Measurements from ENCODE around the gene DNAAF2. TPM values are rescaled to one million over a fixed set of nuclear protein-coding genes. Genes with fewer than 3 reads are reported as not detected.
A peak's percentile ranks its signal among the peaks of the same experiment; 100 is the strongest.
"Not testable (repeated sequence)": the region's sequence is repeated elsewhere in the genome, so short reads cannot be mapped to it uniquely, and the experiment has no call there.

DNAAF2 gene
- total RNA-seq, 1 donor from 2014 or later, result 6.8 TPM

DNA sequence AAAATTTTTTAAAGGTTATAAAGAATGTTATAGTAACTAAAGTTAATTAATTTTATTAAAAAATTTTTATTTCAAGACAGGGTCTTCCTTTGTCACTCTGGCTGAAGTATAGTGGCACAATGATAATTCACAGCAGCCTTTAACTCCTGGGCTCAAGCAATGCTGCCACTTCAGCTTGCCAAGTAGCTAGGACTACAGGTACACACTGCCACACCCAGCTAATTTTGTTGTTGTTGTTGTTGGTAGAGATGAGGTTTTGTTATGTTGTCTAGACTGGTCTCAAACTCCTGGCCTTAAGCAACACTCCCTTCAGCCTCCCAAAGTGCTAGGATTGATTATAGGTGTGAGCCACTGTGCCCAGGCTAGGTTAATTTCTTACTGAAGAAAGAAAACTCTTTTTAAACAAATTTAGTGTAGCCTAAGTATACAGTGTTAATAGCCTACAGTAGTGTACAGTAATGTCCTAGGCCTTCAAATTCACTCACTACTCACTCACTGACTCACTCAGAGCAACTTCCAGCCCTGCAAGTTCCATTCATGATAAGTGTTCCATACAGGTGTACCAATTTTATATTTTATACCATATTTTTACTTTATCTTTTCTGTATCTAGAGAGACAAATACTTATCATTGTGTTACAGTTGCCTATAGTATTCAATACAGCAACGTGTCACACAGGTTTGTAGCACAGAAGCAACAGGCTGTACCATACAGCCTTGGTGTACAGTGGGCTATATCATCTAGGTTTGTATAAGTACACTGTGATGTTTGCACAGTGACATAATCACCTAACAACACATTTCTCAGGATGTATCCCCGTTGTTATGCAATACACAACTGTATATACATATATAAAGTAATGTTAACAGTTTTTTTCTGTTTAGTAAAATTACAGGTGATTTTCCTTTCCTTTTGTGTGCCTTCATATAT is 24.7 kb upstream of the DNAAF2 start:
- H3K27me3 ChIP-seq (ENCODE audit: low read depth), result no peaks in the 10 kb centered on the region
- H3K4me1 ChIP-seq, result no peaks in the 10 kb centered on the region
- H3K36me3 ChIP-seq, result no peaks in the 10 kb centered on the region
- DNase-seq (no peak), ATAC-seq (no peak)
- TF ChIP-seq, protein P1, sequence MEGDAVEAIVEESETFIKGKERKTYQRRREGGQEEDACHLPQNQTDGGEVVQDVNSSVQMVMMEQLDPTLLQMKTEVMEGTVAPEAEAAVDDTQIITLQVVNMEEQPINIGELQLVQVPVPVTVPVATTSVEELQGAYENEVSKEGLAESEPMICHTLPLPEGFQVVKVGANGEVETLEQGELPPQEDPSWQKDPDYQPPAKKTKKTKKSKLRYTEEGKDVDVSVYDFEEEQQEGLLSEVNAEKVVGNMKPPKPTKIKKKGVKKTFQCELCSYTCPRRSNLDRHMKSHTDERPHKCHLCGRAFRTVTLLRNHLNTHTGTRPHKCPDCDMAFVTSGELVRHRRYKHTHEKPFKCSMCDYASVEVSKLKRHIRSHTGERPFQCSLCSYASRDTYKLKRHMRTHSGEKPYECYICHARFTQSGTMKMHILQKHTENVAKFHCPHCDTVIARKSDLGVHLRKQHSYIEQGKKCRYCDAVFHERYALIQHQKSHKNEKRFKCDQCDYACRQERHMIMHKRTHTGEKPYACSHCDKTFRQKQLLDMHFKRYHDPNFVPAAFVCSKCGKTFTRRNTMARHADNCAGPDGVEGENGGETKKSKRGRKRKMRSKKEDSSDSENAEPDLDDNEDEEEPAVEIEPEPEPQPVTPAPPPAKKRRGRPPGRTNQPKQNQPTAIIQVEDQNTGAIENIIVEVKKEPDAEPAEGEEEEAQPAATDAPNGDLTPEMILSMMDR (IDR thresholded peaks at IDR 0.05), result no peak
- no peak overlapping the region for H3K4me3 ChIP-seq
- no peaks in the 10 kb centered on the region for H3K9me3 ChIP-seq
- H3K27ac ChIP-seq, result no peak overlapping the region
- intact Hi-C loops (cut with DNase I), result no loop called here

DNA sequence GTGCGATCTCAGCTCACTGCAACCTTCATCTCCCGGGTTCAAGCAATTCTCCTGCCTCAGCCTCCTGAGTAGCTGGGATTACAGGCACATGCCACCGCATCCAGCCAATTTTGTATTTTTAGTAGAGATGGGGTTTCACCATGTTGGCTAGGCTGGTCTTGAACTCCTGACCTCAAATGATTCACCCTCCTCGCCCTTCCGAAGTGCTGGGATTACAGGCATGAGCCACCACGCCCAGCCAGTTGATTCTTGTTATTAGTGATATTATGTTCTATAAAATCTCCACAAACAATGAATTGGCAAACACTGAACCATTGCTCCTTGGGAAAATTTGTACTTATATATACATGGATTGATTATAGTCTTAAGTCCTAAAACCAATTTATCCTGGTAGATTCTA is 22.5 kb upstream of the DNAAF2 start:
- ATAC-seq; H3K4me3 ChIP-seq; H3K36me3 ChIP-seq; H3K9me3 ChIP-seq; H3K4me1 ChIP-seq; DNase-seq; H3K27ac ChIP-seq; H3K27me3 ChIP-seq (ENCODE audit: low read depth); intact Hi-C loops (cut with DNase I): not testable (repeated sequence)

DNA sequence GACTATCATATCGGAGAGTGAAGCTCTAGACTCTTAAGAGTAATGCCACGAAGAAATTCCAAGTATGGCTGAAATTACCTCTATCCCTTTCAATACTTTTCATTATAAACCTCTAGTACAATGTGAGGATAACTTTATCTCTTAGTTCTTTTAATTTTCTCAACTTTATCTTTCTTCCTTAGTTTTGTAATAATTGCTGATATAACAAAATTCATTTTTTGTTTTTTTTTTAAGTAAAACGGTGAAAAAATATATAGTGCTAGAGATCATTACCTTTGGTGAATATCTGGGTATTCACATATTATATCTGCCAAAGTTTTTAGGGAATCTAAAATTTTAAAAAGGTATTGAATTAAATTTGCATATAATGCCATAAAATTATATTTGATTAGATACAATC is 19.5 kb upstream of the DNAAF2 start:
- Histone ChIP-seq H3K4me3 (no peak overlapping the region), H3K36me3 (no peaks in the 10 kb centered on the region), H3K27ac (no peak overlapping the region), H3K27me3 (ENCODE audit: low read depth) (no peaks in the 10 kb centered on the region), H3K4me1 (no peaks in the 10 kb centered on the region), H3K9me3 (no peaks in the 10 kb centered on the region)
- intact Hi-C loops (cut with DNase I), result no loop called here
- TF ChIP-seq, protein P1 (IDR thresholded peaks at IDR 0.05), result no peak
- ATAC-seq (no peak), DNase-seq (no peak)

DNA sequence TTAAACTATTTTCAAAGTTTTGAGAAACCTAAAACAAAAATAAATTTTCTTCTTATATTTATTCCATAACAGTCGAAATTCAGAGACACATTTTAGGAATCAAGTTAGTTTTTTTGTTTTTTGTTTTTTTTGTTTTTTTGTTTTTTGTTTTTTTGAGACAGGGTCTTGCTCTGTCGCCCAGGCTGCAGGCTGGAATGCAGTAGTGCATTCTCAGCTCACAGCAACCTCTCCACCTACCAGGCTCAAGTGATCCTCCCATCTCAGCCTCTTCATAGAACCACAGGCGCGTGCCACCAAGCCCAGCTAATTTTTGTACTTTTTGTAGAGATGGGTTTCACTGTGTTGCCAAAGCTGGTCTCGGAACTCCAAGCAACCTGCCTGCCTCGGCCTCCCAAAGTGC is 18.5 kb upstream of the DNAAF2 start:
- ATAC-seq (no peak), DNase-seq (no peak)
- TF ChIP-seq, protein P1 (IDR thresholded peaks at IDR 0.05), result no peak

DNA sequence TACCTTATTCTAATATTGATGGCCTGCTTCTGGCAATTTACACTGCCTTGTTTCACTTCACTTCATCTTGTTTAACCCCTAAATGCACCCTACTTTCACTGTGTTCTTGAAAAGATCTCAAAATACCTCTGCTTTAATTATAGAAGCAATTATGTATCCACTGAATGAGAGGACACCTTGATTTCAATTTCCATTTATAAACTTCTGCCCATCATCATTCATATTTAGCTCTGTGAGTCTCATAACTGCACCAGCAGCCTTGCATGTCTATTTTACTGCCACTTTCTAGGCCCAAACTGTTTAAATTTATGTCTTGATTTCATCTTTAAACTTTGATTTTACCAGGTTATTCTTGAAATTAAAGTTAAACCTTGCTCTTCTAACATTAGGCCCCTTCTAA is 7.1 kb upstream of the DNAAF2 start:
- H3K36me3 ChIP-seq, result peaks cover 16% of the 10 kb centered on the region
- no peak for DNase-seq
- H3K4me1 ChIP-seq, result peaks cover 23% of the 10 kb centered on the region
- no peak overlapping the region for H3K4me3 ChIP-seq
- peak overlapping the region; percentile 36 for H3K27ac ChIP-seq
- intact Hi-C loops (cut with DNase I), result no loop called here
- ATAC-seq, result no peak
- H3K9me3 ChIP-seq, result no peaks in the 10 kb centered on the region
- no peaks in the 10 kb centered on the region for H3K27me3 ChIP-seq (ENCODE audit: low read depth)
- TF ChIP-seq, protein P1 (IDR thresholded peaks at IDR 0.05), result no peak

More for the DNA sequence above, 18.5 kb upstream of the DNAAF2 start:
- no peaks in the 10 kb centered on the region for H3K4me1 ChIP-seq
- no peak overlapping the region for H3K4me3 ChIP-seq
- H3K36me3 ChIP-seq, result no peaks in the 10 kb centered on the region
- intact Hi-C loops (cut with DNase I), result no loop called here
- no peak overlapping the region for H3K27ac ChIP-seq
- no peaks in the 10 kb centered on the region for H3K27me3 ChIP-seq (ENCODE audit: low read depth)
- no peaks in the 10 kb centered on the region for H3K9me3 ChIP-seq

DNA sequence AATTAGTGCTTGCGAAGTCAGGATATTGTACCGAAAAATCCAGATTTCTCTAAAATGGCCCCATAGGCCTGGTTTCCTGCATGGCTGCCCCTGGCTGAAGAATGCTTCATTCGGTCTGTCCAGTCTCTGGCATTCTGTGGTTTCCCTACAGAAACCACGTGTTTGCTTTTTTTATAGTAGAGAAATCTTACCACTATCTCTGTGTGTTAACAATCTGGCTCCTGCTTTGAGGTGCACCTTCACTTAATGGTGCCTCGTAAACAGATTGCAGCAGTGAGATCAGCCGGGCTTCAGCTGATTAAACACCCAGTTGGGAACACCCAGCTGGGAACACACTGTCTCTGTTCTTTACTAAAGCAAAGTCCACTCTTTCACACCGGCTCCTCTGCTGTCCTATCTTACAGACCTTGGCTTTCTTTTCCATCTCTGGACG is 6.7 kb upstream of the DNAAF2 start:
- no peaks in the 10 kb centered on the region for H3K9me3 ChIP-seq
- no peaks in the 10 kb centered on the region for H3K27me3 ChIP-seq (ENCODE audit: low read depth)
- peaks cover 20% of the 10 kb centered on the region for H3K36me3 ChIP-seq
- no peak overlapping the region for H3K4me3 ChIP-seq
- no peak for DNase-seq
- intact Hi-C loops (cut with DNase I), result no loop called here
- peaks cover 28% of the 10 kb centered on the region for H3K4me1 ChIP-seq
- peak overlapping the region; percentile 36 for H3K27ac ChIP-seq
- ATAC-seq, result peak in 1 of 2 donors; percentile 50
- TF ChIP-seq, protein P1 (IDR thresholded peaks at IDR 0.05), result no peak
